Measurements from ENCODE around the gene TDRD7.

Gene TDRD7, protein sequence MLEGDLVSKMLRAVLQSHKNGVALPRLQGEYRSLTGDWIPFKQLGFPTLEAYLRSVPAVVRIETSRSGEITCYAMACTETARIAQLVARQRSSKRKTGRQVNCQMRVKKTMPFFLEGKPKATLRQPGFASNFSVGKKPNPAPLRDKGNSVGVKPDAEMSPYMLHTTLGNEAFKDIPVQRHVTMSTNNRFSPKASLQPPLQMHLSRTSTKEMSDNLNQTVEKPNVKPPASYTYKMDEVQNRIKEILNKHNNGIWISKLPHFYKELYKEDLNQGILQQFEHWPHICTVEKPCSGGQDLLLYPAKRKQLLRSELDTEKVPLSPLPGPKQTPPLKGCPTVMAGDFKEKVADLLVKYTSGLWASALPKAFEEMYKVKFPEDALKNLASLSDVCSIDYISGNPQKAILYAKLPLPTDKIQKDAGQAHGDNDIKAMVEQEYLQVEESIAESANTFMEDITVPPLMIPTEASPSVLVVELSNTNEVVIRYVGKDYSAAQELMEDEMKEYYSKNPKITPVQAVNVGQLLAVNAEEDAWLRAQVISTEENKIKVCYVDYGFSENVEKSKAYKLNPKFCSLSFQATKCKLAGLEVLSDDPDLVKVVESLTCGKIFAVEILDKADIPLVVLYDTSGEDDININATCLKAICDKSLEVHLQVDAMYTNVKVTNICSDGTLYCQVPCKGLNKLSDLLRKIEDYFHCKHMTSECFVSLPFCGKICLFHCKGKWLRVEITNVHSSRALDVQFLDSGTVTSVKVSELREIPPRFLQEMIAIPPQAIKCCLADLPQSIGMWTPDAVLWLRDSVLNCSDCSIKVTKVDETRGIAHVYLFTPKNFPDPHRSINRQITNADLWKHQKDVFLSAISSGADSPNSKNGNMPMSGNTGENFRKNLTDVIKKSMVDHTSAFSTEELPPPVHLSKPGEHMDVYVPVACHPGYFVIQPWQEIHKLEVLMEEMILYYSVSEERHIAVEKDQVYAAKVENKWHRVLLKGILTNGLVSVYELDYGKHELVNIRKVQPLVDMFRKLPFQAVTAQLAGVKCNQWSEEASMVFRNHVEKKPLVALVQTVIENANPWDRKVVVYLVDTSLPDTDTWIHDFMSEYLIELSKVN

DNA sequence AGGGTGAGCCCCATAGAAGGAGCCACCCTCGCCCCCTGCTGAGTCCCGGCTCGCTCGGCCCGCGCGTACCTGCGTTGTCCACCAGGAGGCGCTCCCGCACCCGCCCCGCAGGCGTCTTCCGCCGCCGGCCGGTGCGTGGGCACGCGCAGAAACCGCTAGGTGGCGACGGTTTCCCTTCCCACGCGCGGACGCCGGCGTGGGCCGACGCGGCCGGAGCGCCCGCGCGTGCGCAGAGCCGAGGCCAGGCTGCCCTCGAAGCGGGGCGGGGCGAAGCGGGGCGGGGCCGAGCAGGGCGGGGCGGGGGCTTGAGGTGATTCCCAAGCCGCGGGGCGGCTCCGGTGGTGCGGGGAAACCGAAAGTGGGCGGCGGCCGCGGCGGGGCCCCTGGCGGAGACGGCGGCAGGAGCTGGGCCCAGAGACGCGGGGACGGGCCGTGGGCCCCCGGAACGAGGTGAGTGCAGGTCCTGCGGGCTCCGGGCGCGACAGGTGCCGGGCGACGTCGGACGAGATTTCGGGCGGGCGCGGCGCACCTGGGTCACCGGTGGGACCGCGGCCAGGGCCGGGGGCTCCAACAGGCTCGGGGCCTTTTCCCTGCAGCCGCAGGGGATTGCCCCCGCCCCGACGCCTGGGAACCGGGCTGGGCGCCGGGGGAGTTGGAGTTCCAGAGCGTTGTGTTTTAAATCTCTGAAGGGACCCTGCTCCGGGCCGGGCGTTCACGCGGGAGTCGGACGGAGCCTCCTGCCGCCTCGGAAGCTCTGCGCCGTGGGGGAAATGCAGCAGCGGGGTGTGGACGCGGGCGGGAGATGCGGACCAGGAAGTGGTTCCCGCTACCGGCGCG, at the start of gene TDRD7:
TSS of gene TDRD7 (plus strand) at position 308 of the 837 bp plus-strand sequence. CDS start 16,370 bp downstream, outside the sequence.
- DNase-seq = no peak

DNA sequence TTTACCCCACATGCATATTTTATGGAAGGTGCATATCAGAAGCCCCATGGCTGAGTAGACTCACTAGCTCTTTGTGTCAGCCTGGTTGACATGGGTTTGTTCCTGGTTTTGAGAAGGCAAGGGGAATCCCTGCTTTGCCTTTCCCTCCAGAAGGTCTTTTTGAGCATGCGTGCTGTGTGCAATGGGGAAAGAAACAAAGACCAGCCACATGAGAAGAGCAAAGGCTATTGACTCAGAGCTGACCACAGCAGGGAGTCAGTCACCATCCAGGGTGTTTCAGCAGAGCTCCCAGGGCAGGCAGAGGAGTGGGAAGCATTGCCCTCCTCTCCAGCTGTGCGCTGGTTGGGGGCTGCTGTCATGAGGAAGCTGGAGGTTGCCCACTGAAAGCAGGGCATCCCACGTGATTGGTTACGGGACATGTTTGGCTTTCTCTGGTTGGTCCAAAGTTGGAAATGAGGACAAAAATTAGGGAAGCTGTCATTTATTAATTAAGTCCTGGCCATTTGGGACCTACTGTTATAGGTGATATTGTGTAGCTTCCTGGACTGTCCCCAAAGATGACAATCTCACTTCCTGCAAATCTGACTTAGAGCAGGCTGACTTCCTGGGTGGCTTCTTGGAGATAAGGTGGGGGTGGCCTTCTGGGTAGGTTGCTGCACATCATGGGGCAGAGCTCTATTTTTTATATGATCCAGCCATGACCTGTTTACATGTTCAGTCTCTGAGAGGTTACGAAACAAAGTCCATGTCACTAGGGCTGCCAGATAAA, 48.9 kb upstream of the TDRD7 start:
- DNase-seq = no peak

DNA sequence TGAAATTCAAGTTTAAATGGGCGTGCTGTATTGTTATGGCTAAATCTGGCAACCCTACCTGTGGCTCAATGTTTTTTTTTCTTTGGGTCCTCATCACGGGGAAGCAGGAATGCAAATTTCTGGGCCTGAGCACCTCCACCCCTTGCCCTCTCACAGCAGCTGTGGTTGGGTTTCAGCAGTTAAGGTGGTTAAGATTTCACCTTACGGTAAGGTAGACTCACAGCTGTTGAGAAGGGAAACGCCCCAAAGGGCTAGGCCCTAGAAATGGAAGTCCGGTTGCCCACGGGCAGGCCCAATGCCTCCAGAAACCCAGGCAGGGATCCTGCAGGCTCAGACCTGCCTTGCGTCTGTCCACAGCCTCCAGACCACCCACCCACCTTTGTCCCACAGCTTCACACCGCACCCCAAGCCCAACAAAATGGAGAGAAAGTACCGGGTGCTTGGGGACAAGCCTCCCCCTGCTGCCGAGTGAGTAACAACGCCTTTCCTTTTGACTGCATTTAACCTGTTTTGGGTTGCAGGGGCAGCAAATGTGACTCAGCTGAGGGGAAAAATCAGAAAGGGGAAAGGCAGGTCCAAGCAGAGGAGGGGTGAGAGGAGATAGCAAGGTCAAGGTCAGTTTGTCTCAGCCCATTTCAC, 48.1 kb upstream of the TDRD7 start:
- no peak for DNase-seq

DNA sequence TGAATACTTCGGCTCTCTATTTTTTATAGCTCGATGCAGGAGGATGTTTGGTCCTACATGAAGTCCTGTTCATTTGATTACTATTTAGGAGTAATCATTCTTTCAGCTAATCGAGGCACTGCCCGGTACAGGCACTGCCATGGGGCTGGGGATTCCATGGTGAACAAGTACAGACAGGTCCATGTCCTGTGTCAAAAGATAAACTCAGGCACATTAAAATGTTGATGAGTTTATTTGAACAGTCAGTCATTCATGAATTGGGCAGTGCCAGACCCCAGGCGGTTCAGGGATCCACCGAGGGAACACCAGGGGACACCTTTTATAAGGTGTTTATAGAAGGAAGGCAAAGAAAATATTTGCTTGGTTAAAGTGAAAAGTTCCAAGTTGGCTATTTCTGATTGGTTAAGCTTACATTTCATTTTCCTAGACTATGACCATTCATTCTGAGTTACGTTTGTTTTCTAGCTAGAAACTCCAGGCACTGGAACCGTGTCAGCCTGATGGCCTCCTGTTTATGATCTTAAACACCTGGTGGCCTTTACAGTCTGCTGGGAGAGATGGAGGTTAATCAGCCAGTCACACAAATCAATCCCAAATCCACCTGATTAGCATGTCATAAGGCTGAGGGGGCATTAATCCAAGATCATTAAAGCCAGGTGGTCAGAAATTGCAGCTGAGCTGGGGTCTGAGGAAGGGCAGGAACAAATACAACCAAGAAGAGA, 47.0 kb upstream of the TDRD7 start:
- DNase-seq = no peak

GRCh38 chr9:97365634-97366033, 46.3 kb upstream of the TDRD7 start:
- DNase-seq = no peak

GRCh38 chr9:97366476-97366875, 45.4 kb upstream of the TDRD7 start:
- no peak for DNase-seq

DNA sequence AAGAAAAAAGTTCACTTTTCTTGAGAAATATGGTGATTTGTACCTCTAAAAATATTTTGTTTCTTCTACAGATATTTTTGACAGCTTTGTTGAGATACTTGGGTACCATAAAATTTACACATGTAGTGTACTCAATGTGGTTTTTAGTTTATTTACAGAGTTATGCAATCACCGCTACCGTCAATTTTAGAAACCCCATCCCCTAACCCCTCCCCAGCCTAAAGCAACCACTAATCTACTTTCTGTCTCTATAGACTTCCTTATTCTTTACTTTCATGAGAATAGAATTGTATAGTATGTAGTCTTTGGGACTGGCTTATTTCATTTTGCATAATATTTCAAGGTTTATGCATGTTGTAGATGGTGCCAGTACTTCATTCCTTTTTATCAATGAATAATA, 45.0 kb upstream of the TDRD7 start:
- no peak for DNase-seq

- DNase-seq = no peak
These were observed 44.2 kb upstream of the TDRD7 start for GRCh38 chr9:97367729-97368128.

GRCh38 chr9:97368964-97369363, 42.9 kb upstream of the TDRD7 start:
- DNase-seq = no peak

DNA sequence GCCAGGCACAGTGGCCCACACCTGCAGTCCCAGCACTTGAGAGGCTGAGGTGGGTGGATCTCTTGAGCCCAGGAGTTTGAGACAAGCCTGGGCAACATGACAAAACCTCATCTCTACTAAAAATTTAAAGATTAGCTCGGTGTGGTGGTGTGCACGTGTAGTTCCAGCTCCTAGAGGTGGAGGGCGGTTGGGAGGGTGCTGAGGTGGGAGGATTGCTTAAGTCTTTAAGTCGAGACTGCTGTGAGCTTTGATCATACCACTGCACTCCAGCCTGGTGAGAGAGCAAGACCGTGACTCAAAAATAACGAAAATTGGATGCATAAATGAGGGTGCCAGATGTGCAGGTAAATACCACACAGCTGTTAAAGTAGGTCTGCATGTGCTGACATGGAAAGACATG, 39.3 kb upstream of the TDRD7 start:
- DNase-seq = no peak

DNA sequence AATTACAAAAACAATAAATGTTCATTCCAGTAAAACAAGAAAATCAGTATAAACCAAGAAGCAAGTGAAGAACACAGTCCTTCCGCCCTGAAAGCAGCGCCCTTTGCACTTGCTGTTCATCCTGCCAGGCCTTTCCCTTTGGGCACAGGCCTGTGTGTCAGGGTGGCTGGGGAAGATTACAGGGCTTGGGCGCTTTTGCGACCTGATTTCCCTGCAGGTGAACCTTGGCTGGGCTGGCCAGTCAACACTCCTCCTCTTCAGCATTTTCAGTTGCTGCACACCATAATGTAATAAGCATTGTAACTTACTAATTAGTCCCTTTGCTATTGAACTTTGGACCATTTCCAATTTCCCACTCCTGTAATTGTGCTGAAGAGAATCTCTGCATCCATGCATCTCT, 38.6 kb upstream of the TDRD7 start:
- no peak for DNase-seq

DNA sequence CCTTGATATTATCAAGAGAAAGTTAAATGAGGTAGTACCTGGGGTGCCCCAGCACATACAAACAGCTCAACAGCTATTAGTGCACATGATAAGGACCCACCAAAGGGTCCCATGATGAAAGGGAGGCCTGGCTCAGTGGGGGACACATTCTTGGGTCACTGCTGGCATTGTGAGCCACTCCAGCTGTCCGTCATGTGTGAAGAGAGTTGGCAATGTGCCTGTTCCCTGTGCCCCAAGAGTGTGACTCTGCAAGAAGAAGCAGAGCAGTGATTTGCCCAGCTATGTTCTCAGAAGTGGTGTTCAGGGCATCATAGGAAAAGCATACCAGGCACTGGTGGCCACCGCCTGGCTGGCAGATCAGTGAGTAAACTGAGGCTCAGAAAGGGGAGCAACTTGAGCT, 37.1 kb upstream of the TDRD7 start:
- no peak for DNase-seq

DNA sequence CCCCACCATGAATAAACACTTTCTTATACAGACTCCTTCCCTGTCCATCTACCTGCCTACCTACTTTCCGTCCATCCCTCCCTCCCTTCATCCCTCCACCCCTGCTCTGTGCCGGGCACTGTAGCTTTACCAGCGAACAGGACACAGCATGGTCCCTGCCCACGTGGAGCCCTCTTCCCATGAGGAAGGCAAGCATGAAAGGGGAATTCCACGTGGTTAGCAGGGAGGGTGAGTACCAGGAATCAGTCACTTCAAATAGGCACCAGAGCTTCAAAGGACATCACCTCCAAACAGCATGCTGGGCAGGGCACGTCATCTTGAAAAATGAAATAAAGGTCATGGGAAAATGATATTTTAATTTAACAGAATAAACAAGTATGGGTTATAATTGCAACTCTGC, 35.0 kb upstream of the TDRD7 start:
- DNase-seq = no peak

GRCh38 chr9:97382099-97382718, 29.7 kb upstream of the TDRD7 start:
- no peak for DNase-seq

DNA sequence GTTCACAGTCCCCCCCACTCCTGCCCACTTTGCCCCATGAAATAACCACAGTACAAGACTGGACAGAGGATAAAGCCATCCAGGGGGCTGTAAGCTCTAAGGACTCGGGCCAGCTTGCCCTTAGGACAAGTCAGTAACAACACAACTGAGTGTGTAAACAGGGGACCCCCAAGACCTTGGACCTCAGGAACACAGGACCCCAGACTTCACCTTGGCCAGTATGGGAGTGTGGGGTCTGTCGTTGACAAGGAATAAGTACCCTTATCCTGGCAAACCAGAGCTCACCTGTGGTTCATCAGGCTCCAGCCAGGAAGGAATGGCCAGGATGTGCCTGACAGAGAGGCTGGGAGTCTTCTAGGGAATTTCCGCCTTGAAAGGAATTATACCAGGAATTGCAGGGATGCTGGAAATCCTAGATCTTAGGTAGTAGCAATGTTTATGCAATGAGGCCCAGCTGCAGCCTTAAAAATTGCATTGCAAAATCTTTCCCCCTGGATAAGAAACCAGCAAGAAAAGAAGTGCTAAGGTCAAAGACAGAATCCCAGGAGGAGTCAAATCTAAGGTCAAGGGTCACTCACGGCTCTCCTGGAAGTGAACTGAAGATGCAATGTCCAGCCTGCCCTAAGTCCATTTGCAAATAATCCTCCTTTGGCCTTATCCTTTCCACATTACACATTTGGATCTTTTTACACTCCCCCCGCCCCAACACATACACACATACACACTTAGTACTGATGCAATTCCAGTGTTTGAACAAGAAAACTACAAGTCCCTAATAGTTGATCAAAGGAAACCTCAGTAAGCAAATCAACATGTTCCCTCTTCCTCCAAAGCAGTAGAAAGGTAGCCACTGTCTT, 27.3 kb upstream of the TDRD7 start:
- DNase-seq = no peak

- no peak for DNase-seq
These were observed 26.2 kb upstream of the TDRD7 start for GRCh38 chr9:97385626-97386264.

- DNase-seq = no peak
These were observed 25.6 kb upstream of the TDRD7 start for GRCh38 chr9:97386265-97386633.

GRCh38 chr9:97386733-97387503, 25.0 kb upstream of the TDRD7 start:
- DNase-seq = no peak

Measured in NCI-H524 treated with DMSO at 0.1 percent for 48 hours (cell line).